Renal cortical epithelial cell (primary cell): ENCODE results near the gene CAMKK1. TPM values are rescaled to one million over a fixed set of nuclear protein-coding genes. Genes with fewer than 3 reads are reported as not detected.

Source experiments
- DNase-seq: peaks from one replicate; pipeline ENCODE4 v3.0.0-alpha.2; 2011; ENCODE audit warnings: low read depth
- total RNA-seq: library from RNA; depleted of rRNA; stranded (reverse); fragments of >200 nt; gene quantifications from 2 replicates; pipeline ENCODE4 v1.2.3, GENCODE V29; 2014

CAMKK1 gene
- total RNA-seq, 1 donor from 2014 or later = 8.9 TPM

DNA sequence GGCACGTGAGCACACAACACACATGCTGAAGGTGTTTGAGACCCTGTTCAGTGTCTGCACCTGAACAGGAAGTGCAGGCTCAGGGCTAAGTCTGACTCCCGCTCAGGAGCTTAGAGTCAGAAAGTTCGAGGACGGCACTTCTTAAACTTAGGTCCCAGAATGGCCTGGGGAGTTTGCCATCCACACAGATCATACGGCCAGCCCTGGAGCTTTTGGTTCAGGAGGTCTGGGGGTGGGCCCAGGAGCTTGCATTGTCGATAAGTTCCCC is 4.0 kb upstream of the CAMKK1 start:
- DNase-seq = no peak

DNA sequence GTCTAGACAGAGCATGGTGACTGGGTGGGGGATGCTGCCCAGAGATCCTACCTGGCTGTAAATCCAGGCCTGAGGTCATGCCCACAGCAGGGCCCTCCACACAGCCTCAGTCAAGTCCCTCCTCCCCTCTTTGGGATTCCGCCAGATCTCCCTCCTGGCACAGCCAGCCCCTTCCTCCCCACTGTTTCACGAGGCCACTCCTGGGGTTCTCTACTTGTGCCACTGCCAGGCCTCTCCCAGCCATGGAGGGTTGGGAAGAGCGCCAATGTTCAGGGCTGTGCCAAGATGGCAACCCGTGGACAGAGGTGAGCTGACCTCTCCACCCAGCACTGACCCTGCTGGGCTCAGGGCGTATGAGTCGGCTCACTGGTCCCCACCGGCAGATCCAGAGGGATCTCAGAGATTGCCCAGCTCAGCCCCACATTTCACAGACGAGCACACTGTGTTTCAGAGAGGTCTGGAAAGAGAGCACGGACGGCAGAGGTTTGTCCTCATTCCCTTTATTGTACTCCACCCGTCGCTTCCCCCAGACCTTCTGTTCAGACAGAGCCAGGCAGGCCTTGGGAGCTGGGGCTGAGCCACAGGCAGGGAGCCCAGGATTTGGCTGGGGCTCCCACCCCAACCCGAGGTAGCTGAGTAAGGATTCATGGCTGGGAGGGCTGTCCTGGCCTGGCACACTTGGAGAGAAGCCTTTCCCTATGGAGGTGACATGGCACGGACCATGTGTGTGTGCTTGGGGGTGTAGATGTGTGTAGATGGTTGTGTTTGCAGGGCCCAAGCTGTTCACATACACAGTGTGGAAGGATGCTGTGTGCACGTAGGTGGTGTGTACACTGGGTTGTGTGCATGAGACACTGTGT is 3.5 kb upstream of the CAMKK1 start:
- no peak for DNase-seq

DNA sequence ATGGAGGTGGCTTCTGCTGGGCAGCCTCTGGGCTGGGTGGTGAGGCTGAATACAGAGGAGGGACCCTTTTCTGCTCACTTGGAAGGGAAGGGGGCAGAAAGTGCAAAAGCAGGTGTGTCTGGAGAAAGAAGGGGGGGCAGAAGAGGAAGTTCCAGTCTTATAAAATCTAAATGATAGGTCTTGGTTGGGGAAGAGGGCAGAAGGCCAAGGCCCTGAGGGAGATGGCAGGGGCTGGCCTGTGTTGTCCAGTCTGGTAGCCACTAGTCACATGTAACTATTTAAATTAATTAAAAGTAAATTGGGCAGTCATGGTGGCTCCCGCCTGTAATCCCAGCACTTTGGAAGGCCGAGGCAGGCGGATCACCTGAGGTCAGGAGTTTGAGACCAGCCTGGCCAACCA is 2.5 kb upstream of the CAMKK1 start:
- DNase-seq = no peak

DNA sequence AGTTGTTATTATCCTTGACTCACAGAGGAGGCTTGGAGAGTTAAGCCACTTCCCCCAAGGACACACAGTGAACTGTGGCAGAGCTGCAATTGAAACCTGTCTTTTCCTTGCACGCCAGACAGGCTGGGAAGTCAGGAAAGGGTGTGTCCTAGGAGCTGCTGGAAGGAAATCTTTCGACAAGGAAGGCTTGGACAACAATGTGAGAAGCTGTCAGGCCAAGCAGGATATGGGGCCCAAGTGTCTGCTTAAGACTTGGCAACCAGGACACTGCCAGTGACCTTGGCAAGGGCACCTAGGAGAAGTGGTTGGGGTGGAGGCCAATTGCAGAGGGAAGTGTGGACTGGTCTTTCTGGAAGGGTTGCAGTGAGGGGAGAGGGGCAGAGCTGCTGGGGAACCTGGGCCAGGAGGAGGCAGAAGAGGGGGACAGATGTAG is 2.1 kb upstream of the CAMKK1 start:
- DNase-seq = peak; percentile 75

DNA sequence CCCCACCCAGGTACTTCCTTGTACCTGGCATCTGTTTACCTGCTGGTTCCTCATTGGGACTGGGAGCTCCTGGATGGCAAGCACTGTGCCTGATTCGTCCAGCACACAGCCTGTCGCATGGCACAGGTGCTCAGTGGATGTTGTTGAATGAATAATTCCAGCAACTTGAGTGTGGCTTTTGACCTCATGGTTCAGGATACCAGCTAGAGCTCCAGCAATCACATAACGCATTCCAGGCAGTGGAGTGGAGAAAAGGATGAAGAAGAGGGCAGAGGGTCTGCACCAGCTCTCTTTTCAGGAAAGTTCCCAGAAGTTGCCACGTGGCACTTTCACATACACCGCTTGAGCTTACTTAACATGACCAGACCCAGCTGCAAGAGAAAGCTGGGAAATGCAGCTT is 1.3 kb upstream of the CAMKK1 start:
- DNase-seq = no peak

DNA sequence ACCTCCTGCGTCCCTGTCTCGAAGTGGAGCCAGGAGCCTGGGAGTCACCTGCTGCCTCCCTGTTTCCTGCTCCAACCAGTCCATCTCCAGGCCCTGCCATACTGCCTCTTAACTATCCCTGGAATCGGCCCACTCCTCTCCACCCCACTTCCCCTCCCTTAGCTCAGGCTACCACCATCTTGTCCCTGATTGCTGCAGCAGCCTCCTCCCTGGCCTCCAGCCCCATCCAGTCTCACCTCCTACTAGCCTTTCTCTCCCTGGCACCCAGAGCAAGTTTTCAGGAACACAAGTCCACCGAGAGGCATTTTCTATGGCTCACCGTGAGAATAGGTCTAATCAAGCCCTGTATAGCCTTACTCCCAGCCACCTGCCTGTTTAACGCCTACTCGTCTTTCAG is 865 bp upstream of the CAMKK1 start:
- DNase-seq = no peak

DNA sequence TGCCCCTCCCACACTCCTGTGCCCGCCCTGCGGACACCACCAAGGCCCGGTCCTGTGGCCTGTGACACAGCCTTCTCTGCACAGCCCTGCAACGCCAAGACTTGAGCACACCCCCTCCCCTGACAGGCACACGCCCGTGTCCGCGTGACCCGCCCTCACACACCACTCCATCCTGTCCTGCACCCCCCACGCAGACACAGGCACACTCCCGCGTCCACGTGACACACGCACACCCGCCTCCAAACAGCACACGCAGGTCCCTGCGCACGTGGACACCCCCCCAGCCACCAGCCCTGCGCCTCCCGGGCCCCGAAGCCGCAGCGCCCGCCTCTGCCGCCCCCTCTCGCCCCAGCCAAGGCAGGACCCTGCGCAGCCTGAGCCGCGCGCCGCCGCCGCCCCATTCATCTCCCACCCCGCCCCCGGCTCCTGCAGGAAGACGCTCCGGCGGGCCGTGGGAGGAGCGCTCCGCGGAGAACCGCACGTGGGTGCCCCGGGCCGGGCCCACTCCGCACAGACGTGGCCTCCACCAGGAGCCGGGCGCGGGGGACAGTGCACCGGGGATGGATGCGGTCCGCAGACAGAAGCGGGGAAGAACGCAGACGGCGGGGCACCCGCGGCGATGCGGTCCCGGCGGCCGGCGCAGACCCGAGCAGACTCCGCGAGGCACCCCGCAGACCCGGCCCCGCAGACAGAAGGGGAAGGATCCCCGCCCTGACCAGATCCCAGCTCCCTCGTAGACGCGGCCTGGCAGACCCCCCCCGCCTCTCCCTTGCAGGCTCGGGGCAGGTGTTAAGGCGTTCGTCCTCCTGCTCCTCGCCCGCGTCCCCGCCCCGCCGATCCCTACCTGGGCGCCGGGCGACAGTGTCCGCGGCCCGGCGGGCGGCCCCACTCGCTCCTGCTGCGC is 506 bp downstream of the CAMKK1 start:
- peak; percentile 50 for DNase-seq

DNA sequence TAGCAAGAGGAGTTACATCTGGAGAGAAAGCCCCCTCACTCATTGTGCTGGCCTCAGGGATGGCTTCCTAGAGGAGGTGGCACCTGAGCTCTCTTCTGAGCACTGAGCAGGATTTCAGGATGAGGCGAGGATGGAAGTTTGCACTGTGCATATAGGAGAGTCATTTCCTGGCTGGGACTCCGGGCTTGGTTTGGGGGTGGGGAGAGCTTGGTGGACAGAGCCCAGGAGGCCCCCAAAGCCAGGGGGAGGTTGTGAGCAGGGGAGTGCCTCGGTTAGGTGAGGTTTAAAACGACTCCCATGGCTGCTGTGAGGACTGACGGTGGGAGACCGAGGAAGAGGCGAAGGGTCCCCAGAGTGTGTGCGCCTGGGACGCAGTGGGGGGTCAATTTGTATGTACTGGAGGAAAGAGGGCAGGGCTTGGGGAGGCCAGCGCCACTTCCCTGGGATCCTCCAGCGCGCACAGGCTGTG is 1.2 kb downstream of the CAMKK1 start:
- DNase-seq = no peak

DNA sequence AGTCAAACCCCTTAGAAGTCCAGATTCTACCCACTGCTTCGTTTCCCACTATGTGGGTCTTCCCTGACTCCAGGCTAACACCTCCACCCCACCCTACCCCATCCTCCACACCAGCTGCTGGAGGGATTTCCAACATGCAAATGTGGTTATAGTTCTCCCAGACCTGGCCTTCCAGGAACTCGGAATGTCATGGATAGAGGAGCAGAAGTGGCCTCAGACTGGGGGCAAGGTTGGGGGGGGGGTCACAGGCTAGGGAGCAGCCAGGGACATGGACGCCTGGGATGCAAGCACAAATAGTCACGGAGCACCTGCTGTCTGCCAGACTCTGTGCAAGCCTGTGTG is 2.0 kb downstream of the CAMKK1 start:
- DNase-seq = peak; percentile 31

DNA sequence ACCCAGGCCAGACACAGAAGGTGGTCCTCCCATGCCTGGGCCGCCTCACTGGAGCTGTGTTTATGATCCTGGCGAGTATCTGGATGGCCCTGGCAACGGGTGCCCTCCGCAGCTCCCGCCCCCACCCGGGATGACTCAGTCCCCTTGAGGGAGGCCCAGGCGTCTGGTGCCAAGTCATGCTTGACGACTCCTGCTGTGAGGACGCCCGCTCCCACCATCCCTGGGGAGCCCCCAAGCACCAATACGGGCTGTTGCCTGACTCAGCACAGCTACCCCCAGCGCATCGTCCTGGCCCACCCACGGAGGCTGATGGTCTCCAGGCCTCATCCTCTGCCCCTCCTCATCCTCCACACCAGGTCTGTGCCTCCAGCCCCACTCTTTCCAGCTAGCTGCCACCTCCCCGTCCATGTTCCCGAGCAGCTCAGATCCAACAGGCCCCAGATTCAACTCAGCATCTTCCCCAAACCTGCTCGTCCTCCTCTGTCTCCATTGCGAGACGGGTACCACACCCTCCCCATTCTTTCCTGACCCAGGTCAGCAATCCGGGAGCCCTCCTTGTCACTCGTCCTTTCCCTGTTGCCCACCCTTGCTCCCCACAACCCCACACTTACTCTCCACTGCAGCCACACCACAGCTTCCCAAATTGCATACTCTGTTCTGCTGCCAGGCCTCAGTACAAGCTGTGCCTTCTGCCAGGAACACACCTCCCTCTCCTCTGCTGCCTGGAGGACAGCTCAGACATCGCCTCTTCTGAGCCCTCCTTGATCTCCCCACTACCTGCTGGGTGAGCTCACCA is 2.6 kb downstream of the CAMKK1 start:
- peak; percentile 90 for DNase-seq

DNA sequence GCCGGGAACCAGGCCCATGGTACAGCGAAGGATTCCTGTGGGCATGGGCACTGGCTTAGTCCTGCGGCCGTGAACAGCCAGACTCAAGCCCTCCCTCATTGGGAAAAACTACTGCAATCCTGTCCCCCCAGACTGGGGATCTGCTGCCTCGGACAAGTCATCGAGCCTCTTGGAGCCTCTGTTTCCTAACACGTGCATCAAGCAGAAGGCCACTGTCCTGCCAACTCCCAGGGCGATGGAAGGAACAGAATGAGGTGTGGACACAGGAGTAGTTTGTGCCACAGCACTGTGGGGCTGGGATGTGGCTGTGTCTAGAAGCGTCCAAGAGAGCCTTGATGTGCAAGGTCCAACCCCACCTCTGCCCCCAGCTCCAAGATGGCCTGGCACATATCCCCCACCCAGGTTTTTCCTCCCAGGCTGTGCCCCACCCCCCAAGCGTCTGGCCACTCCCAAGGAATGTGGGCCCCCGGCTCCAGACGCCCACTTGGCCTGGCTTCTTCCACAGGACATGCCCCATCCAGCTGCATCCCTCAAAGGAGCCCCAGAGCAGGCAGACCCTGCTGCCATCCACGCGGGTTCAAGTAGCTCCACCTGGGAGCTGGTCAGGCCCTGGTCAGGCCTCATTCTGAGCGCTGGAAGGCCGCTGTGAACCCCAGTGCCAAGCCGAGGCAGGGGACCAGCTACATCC is 3.4 kb downstream of the CAMKK1 start:
- no peak for DNase-seq

DNA sequence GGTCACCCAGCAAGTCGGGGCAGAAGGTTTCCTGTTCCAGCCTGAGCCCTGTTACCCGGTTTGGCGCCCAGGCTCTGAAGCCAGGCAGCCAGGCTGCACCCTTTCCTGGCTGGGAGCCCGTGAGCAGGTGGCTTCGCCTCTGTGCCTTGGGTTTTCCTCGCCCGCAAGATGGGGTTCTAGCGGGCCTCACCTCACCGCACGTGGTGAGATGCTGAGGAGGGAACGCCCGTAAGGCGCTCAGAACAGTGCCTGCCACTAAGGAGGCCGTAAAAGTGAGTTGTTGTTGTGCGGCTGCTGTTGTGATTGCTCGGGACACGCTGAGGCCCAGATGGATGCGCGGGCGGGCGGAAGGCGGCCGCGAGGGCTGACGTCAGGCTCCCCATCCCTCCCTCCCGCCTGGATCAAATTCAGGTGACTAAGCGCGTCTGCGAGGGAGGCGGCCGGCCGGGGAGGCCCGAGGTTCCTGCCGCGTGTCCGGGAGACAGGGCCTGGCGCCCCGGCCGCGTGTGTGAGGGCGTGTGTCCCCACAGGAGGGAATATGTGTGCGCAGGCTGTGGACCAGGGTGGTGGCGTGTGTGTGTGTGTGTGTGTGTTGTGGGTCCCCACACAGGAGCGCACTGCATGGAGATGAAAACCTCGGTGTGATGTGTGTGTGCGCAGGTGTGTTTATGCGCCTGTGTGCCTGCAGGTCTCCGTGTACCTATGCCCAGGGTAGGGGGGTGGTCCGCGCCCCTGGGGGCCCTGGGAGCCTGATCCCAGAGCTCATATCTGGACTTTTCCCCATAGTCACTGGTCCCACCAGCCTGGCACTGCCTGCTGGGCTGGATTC is 4.3 kb downstream of the CAMKK1 start:
- peak; percentile 83 for DNase-seq

DNA sequence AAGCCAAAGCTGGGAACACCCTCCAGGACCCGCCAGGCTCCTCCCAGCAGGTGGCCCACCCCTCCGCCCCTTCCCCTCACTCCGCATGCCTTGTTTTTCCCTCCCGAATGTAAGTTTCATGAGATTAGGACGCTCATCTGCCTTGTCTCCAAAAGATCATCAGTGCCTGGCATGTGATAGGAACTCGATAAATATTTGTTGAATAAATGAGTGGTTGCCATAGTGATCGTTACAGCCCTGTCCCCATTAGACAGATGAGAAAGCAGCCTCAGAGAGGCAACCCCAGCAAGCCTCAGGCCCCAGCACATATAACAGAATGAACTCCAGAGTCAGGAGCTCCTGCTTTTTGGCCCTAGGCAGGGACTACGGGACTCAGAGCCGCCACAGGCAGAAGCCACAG is 5.0 kb downstream of the CAMKK1 start:
- DNase-seq = no peak

DNA sequence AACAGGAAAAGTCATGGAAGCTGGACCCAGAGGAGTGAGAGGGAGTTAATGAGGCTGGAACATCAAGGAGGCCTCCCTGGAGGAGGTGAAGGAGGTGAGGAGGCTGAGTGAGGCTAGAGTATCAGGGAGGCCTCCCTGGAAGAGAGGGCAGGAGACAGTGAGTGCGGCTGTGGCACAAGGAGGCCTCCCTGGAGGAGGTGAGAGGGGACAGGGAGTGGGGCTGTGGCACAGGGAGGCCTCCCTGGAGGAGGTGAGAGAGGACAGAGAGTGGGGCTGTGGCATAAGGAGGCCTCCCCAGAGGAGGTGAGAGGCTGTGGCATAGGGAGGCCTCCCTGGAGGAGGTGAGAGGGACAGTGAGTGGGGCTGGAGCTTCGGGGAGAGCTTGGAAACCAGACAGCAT is 5.5 kb downstream of the CAMKK1 start:
- DNase-seq = no peak

DNA sequence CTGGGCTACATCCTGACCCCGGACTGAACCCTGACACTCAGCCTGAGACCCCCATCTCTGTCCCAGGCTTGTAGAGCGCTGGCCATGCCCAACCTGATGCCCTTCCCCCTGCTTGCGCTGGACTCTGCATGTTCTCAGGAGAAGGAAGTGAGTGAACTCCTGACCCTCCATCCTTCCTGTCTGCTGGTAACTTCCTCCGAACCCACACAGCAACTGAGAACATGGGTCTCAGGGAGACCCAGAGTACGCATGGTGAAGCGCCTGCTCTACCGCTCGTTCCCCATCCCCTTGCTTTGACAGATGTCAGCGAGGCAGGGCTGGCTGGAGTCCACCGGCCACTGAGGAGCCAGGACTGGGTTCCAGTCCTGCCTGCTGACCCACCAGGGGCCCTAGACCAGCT is 6.1 kb downstream of the CAMKK1 start:
- DNase-seq = no peak

DNA sequence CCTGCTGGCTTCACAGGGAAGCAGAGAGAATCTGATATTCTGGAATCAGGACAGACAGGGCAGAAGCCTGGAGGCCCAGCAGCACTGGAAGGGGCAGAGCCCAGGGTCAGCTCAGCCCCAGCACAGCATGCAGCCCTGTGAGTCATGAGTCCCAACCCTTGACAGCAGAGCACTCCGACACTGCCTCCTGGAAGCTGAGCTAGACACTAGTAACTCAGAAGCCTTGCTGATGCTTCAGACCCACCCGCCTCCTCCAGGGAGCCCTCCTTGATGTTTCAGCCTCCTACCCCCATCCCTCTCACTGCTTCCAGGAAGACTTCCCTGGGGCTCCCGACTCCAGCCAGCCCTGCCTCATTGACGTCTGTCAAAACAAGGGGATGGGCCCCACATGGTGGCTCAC is 6.9 kb downstream of the CAMKK1 start:
- DNase-seq = peak; percentile 59

DNA sequence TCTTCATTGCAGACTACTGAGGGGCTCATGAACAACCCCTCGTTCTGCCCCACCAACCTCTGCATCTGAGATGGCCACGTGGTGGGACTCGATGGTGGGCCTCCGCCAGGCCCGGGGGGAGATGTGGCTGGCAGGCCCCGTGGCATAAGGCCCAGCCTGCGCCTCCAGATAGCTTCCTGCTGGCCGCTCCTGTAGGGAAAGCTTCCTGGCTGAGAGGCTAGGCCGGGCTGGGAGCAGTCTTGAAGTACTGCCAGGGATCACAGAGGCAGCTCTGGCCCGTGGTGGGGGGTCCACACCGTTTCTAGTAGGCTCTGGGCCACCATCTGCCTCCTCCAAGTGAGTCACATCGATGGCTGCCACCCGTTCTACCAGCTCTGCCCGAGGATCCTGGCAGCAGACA is 7.6 kb downstream of the CAMKK1 start:
- DNase-seq = no peak

DNA sequence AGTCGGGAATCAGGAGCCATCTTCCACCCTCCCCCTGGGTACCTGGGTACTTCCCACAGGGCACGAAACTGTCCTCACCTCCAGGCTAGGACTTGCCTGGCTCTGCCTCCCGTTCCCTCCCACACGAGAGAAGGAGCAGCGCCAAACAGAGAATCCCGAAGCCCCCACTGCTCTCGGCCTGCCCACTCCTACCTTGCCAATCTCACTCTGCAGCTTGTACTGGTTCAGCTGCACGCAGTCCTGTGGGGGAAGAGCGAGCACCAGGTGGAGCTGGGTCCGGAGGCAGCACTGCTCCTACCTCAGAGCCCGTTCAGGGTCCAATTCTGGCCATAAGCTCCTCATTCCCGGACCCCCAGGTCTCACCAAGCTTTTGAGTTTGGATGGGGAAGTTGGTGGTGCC is 8.7 kb downstream of the CAMKK1 start:
- no peak for DNase-seq

DNA sequence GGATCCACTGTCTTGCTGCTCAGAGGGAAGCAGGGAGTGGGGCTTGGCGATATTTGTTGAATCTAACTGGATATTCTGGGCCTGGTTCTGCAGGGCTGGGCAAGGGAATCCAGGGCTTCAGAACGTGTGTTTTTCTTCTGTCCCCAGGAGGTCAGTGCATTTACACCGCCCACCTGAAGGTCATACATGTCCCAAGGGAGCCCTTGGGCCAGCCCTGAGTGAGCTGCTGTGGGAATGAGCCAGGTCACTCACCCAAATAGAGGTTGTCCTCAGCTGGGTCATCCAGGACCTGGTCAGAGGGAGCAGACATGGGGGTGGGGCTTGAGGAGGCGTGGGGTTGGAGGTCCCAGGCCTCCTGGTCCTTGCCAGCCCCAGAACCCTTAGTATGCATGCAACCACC is 10.6 kb downstream of the CAMKK1 start:
- no peak for DNase-seq

DNA sequence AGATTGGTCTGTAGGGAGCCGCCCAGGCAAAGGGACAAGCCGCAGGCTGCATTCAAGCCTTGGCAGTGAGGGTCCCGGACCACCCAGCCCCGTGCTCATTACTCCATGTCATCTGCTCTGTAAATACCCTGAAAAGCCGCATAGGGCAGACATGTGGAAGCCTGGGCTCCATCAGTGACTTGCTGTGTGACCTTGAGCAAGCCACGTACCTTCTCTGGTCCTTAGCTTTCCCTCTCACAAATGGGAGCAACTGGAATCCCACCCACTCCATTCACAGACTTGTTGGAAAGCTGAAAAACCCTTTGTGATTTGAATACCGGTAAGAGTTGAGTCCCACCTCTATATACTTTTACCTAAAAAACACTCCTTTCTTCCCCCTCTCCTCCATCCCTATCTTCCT is 11.9 kb downstream of the CAMKK1 start:
- DNase-seq = no peak
